OCI-LY3 (cell line): Measurements from ENCODE around the gene MYLK.

ENCODE experiments used
- H2AFZ ChIP-seq: fragments of 200-600, 300-600 bp; shearing (Covaris generic); 2 replicates; pipeline ENCODE4 v1.6.0; 2014; ENCODE audit warnings: antibody characterized with exemption, low read depth, low read length
- H3K27ac ChIP-seq: fragments of 200-600, 300-600 bp; sonication (generic); 2 replicates; pipeline ENCODE4 v1.5.1; 2014; ENCODE audit warnings: mild to moderate bottlenecking, low read length, moderate library complexity, mixed read lengths
- H3K27me3 ChIP-seq: fragments of 200-600, 300-600 bp; sonication (generic); 2 replicates; pipeline ENCODE4 v1.6.1; 2014; ENCODE audit warnings: low read depth, low read length, mixed read lengths
- H3K36me3 ChIP-seq: fragments of 200-600, 300-600 bp; sonication (generic); replicated peaks from 2 replicates; pipeline ENCODE3; 2014; ENCODE audit warnings: low read depth, low read length, mixed read lengths
- H3K4me1 ChIP-seq: fragments of 300-600, 200-600 bp; sonication (generic); 2 replicates; pipeline ENCODE4 v1.6.1; 2014; ENCODE audit warnings: low read length, mixed read lengths
- H3K4me2 ChIP-seq: fragments of 200-600, 300-600 bp; sonication (generic); 2 replicates; pipeline ENCODE4 v1.6.1; 2014; ENCODE audit warnings: low read length, mixed read lengths
- H3K4me3 ChIP-seq: fragments of 300-600, 200-600 bp; sonication (generic); 2 replicates; pipeline ENCODE4 v1.5.1; 2014; ENCODE audit warnings: antibody characterized with exemption, mild to moderate bottlenecking, low read length, moderate library complexity
- H3K79me2 ChIP-seq: fragments of 300-600, 200-600 bp; shearing (Covaris generic); 2 replicates; pipeline ENCODE4 v1.6.1; 2014; ENCODE audit warnings: mild to moderate bottlenecking, low read length, mixed read lengths
- H3K9ac ChIP-seq: fragments of 300-600, 200-600 bp; shearing (Covaris generic); 2 replicates; pipeline ENCODE4 v1.6.0; 2014; ENCODE audit warnings: mild to moderate bottlenecking, low read length, moderate library complexity
- H3K9me3 ChIP-seq: fragments of 200-600, 300-600 bp; shearing (Covaris generic); 2 replicates; pipeline ENCODE4 v1.6.1; 2014; ENCODE audit warnings: low read length, mixed read lengths; ENCODE audit not compliant: insufficient read depth
- H4K20me1 ChIP-seq: fragments of 200-600, 300-600 bp; sonication (generic); 2 replicates; pipeline ENCODE4 v1.6.1; 2016; ENCODE audit warnings: low read length, mixed read lengths; ENCODE audit not compliant: insufficient read depth
- CTCF ChIP-seq: fragments of 200-600, 300-600 bp; sonication (generic); IDR thresholded peaks from 2 replicates; pipeline ENCODE4 v1.5.1; 2014; ENCODE audit warnings: antibody characterized with exemption, low read length, low read depth
- EZH2phosphoT487 ChIP-seq: fragments of 200-600 bp; shearing (Covaris generic); IDR thresholded peaks from 2 replicates; pipeline ENCODE4 v1.6.1; 2018; ENCODE audit warnings: antibody characterized with exemption, mixed run types, low read depth

The MYLK gene

GRCh38 chr3:123663977-123664376, 220.2 kb downstream of the MYLK start:
- no peak overlapping the region for H3K27ac ChIP-seq
- no peaks in the 10 kb centered on the region for H3K79me2 ChIP-seq
- TF ChIP-seq CTCF (no peak), EZH2phosphoT487 (no peak)
- peaks cover 34% of the 10 kb centered on the region for H3K27me3 ChIP-seq
- H3K9ac ChIP-seq, result no peak overlapping the region
- no peaks in the 10 kb centered on the region for H4K20me1 ChIP-seq
- H3K9me3 ChIP-seq, result no peaks in the 10 kb centered on the region
- H2AFZ ChIP-seq, result no peak overlapping the region
- H3K4me1 ChIP-seq, result peaks cover 8% of the 10 kb centered on the region
- H3K36me3 ChIP-seq, result no peaks in the 10 kb centered on the region
- H3K4me2 ChIP-seq, result no peak overlapping the region
- H3K4me3 ChIP-seq, result no peak overlapping the region

GRCh38 chr3:123661973-123662372, 222.2 kb downstream of the MYLK start:
- Histone ChIP-seq H4K20me1 (no peaks in the 10 kb centered on the region), H3K9me3 (no peaks in the 10 kb centered on the region), H3K4me3 (no peak overlapping the region), H3K27me3 (peaks cover 33% of the 10 kb centered on the region), H2AFZ (no peak overlapping the region), H3K36me3 (no peaks in the 10 kb centered on the region), H3K27ac (no peak overlapping the region), H3K9ac (no peak overlapping the region), H3K4me2 (no peak overlapping the region), H3K4me1 (no peaks in the 10 kb centered on the region), H3K79me2 (no peaks in the 10 kb centered on the region)
- TF ChIP-seq CTCF, result no peak
- no peak for TF ChIP-seq EZH2phosphoT487

- Histone ChIP-seq H3K27ac (no peak overlapping the region), H2AFZ (no peak overlapping the region), H3K4me3 (no peak overlapping the region), H3K79me2 (no peaks in the 10 kb centered on the region), H4K20me1 (no peaks in the 10 kb centered on the region), H3K4me2 (no peak overlapping the region), H3K27me3 (peaks cover 25% of the 10 kb centered on the region), H3K36me3 (no peaks in the 10 kb centered on the region), H3K4me1 (peaks cover 3% of the 10 kb centered on the region; the same call in 1 of the 2 replicates), H3K9ac (no peak overlapping the region), H3K9me3 (no peaks in the 10 kb centered on the region)
- TF ChIP-seq EZH2phosphoT487 (no peak), CTCF (no peak)
Observed at GRCh38 chr3:123660900-123661299, 223.2 kb downstream of the MYLK start.

GRCh38 chr3:123660141-123660675, 223.9 kb downstream of the MYLK start:
- Histone ChIP-seq H3K4me1 (peaks cover 3% of the 10 kb centered on the region; the same call in 1 of the 2 replicates), H3K27me3 (0 out of 2 replicates have a peak, but pooled peaks cover 18% of the 10 kb centered on the region), H3K79me2 (no peaks in the 10 kb centered on the region), H3K4me3 (no peak overlapping the region), H3K9ac (no peak overlapping the region), H3K9me3 (no peaks in the 10 kb centered on the region), H4K20me1 (no peaks in the 10 kb centered on the region), H3K4me2 (no peak overlapping the region), H2AFZ (no peak overlapping the region), H3K36me3 (no peaks in the 10 kb centered on the region), H3K27ac (no peak overlapping the region)
- TF ChIP-seq CTCF (no peak), EZH2phosphoT487 (no peak)
